Rectal smooth muscle tissue (tissue), 1 donor: Measurements from ENCODE around the gene KLC4.

Experiments used
- H3K27ac ChIP-seq: one replicate; pipeline ENCODE4 v1.7.0; 2013; ENCODE audit warnings: low read depth, low read length, inconsistent platforms
- H3K27me3 ChIP-seq: one replicate; pipeline ENCODE4 v1.7.0; 2013; ENCODE audit warnings: low read length; ENCODE audit not compliant: control insufficient read depth, insufficient read depth
- H3K36me3 ChIP-seq: one replicate; pipeline ENCODE4 v1.7.0; 2013; ENCODE audit warnings: low read length; ENCODE audit not compliant: control insufficient read depth, insufficient read depth
- H3K4me1 ChIP-seq: one replicate; pipeline ENCODE4 v1.7.0; 2013; ENCODE audit warnings: low read length; ENCODE audit not compliant: control insufficient read depth, insufficient read depth
- H3K4me3 ChIP-seq: one replicate; pipeline ENCODE4 v1.7.0; 2013; ENCODE audit warnings: low read length
- H3K9ac ChIP-seq: one replicate; pipeline ENCODE4 v1.7.0; 2013; ENCODE audit warnings: low read length

The KLC4 gene

DNA sequence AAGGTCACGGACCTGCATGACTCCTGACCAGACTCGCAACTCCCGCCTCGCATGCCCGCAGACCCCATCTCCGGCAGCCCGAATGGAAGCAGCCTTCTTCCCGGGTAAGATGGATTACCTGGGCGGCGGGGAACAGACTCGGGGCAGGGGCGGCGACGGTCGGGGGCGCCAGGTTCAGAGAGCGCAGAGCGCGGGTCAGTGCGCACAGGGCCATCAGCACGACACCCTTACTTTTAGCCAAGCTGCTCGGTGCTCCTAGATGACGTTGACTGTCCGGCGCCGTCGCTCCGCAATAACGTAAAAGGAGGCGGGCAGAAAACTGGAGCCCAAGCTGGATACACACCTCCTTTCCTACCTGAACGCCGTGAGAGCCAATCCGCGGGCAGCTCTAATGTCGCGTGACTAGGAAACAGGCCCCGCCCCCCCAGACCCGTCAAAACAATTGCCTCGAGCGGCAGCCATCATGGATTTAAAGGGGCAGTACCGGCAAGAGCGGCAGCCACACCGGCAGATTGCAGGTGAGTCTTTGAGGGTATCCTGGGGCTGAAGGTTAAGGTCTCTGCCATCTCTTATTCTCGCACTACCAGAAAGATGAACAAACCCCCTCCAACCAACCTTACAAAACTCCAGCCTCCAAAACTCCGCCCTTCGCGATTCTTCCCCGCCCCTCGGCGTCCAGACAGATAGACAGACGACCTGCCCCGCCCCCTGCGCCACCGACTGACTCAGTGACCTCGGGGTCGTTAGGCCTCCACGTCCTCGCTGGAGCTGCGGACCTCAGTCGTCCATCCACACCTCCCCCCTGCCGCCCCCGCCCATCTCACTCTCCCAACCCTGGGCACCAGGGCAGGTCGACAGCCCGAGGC is at the start of gene KLC4, which contains the start of gene MRPL2:
Gene KLC4 (plus strand): TSS at position 464 of the 866 bp plus-strand sequence. CDS start 1,705 bp downstream, outside the sequence.
Gene MRPL2 (minus strand): TSS at position 267 of the 866 bp plus-strand sequence. CDS start 53 bp downstream, at position 214.
- Histone ChIP-seq H3K4me3 (peak within 1 kb of the TSS; percentile 92), H3K4me1 (peaks cover 10% of the 10 kb centered on the region), H3K27me3 (no peaks in the 10 kb centered on the region), H3K36me3 (peaks cover 20% of the 10 kb centered on the region), H3K9ac (peak within 1 kb of the TSS; percentile 63), H3K27ac (peak within 1 kb of the TSS; percentile 91)

DNA sequence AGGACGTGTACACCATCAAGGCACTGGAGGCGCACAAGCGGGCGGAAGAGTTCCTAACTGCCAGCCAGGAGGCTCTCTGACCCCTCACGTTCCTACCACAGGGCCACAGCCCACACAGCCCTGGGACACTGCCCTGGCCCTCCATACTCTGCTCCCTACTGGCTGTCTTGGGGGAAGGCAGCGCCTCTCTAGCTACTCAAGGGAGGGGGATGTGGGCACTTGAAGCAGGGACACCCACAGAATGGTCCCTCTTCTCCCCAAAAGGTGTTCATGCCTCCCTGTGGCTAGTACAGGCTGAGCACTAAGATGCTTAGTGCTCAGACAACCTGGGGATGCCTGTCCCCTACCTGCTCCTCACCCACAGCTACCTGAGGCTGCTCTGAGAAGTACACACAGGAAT is 48.2 kb upstream of the KLC4 start:
- no peaks in the 10 kb centered on the region for H3K27me3 ChIP-seq
- H3K36me3 ChIP-seq = peaks cover 27% of the 10 kb centered on the region
- H3K4me3 ChIP-seq = no peak overlapping the region
- H3K9ac ChIP-seq = no peak overlapping the region
- H3K27ac ChIP-seq = no peak overlapping the region
- peaks cover 12% of the 10 kb centered on the region for H3K4me1 ChIP-seq

DNA sequence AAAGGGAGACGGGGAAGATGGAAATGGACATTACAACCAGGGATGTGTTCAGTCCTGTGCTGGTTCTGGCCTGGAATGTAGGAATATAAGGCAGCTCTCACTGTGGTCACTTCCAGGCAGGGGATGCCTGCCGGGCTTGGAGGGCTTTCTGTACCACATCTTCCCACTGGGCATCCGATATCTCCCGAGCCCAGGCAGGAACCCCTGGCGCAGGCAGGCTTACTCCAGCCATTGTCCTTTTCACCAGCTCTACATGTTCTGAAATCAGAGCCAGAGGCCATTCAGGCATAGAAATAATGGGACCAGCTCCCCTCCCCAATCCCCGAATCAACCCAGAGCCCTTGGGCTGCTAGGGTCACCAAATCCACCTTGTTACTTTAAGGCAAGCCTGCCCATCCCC is 47.1 kb upstream of the KLC4 start:
- Histone ChIP-seq H3K27me3 (no peaks in the 10 kb centered on the region), H3K36me3 (peaks cover 24% of the 10 kb centered on the region), H3K4me3 (peak overlapping the region; percentile 78), H3K27ac (no peak overlapping the region), H3K9ac (no peak overlapping the region), H3K4me1 (peaks cover 17% of the 10 kb centered on the region)

DNA sequence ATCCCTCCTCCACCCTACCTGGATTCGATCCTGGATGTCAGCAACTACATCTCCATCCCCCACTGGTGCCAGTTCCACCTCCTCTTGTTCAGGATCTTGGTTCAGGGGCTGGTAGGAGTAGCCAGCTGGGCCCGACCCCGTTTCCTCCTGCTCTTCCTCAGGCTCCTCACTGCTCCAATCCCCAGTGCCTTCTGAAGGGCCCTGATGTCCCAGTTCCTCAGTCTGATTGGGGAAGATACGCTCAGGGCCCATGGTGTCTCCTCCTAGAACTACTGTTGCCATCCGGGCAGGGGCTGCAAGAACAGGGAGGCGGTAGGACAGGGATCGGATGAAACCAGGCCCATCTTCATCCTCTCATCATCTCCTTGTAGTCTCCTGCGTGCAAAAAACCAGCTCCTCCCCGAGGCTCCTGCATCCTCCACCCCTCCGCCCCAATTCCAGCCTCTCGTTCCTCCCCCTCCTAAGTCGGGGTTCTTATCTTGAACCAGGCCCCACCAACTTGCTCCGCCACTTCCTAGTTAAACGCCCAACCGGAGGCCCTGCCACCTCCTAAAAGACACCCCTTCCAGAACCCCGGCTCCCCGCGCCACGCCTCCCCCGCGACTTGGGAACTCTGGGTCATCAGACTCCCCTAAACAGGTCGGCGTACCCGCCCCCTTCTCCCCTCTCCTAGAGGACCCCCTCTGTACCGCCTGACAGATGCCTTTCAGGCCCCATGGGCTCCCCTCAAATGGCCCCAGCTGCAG is 46.2 kb upstream of the KLC4 start:
- Histone ChIP-seq H3K4me3 (peak overlapping the region; percentile 78), H3K27ac (peak overlapping the region; percentile 65), H3K4me1 (peaks cover 17% of the 10 kb centered on the region), H3K9ac (peak overlapping the region; percentile 45), H3K27me3 (no peaks in the 10 kb centered on the region), H3K36me3 (peaks cover 24% of the 10 kb centered on the region)

DNA sequence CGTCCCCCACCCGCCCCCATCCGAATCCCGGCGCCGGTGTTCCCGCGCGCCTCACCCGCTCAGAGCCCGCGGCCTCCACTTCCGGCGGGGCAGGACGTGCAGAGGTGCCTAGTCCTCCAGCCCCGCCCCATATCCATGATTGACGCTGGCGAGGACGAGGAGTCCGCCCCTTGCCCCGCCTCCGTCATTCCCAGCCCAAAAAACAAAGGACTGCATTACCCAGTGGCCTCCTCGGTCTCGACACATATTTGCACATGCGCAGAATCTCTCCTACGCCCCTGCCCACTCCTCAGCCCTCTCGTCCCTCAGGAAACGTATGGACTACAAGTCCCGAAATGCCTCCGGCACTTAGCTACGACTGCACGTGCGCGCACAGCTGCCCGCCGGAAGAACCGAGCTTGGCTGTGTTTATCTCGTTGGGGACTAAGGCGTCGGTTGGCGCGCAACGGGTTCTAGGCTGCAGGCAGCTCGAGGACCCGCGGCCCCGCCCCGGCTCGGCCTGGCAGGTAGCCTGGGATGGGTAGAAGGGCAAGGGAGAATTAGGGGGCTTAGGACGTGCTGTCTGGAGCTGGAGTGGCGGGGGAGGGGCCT is 45.5 kb upstream of the KLC4 start, which contains the start of the genes KLHDC3 and MEA1:
Gene KLHDC3 (plus strand): TSS at position 407 of the 591 bp plus-strand sequence. CDS start 2,944 bp downstream, outside the sequence.
Gene MEA1 (minus strand): TSS at position 104 of the 591 bp plus-strand sequence. CDS start 133 bp downstream, outside the sequence.
- peaks cover 21% of the 10 kb centered on the region for H3K36me3 ChIP-seq
- H3K27ac ChIP-seq = peak within 1 kb of the TSS; percentile 73
- peak within 1 kb of the TSS; percentile 45 for H3K9ac ChIP-seq
- H3K27me3 ChIP-seq = no peaks in the 10 kb centered on the region
- H3K4me1 ChIP-seq = peaks cover 17% of the 10 kb centered on the region
- H3K4me3 ChIP-seq = peak within 1 kb of the TSS; percentile 89

DNA sequence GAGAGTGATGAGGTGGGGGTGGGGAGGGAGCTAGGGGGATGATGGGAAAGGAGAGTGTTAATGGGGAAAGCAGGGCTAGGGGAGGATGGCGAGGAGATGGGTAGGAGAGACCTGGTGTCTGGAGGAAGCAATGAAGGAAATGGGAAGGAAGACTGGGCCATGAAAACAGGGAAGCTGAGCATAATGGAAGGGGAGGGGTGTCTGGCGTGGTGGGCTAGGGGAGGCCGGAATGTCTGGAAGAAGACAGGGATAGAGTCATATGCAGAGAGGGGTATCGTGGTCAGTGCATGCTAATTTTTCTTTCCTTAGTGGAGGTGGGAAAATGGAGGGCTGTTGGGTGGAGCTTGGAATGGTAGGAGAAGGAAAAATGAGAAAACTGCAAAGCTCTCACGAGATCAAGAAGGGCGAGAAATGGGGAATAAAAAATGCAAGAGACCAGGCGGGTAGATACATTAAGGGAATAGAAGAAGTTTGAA is 45.0 kb upstream of the KLC4 start:
- Histone ChIP-seq H3K27me3 (no peaks in the 10 kb centered on the region), H3K9ac (no peak overlapping the region), H3K27ac (peak overlapping the region; percentile 73), H3K4me1 (peaks cover 17% of the 10 kb centered on the region), H3K4me3 (peak overlapping the region; percentile 89), H3K36me3 (peaks cover 16% of the 10 kb centered on the region)

DNA sequence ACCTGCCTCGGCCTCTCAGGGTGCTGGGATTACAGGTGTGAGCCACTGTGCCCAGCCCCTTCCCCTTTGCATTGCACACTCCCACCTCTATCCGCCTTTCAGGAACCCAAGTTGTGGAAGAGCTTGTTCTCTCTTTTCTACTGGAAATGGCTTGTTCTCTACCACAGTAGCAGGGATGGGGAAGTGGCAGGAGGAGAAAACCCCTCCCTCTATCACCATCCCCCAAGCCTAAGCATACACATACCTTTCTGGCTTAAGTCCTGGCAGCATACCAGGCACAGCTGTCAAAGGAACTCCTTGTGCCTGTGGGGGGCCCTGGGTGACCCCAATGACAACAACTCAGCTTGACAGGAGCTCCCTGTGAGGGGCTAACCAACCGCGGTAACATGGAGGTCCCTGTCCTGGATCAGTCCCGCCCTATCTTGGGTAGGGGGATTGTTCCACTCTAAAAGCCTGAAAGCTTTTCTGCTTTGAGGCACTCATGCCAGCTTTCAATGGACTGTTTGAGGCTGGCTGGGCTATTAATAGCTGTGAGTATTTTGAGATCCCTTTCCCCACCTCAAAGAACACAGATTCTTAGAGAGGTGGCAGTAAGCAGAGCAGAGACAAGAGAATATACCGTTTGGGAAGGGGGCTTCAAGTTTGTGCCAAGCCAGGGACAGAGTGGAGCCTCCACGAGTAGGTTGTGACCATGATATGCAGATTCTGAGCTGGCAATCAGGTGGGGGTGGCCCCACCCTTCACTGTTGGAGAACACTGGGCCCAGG is 43.1 kb upstream of the KLC4 start:
- H3K36me3 ChIP-seq = peaks cover 12% of the 10 kb centered on the region
- H3K27me3 ChIP-seq = no peaks in the 10 kb centered on the region
- no peak overlapping the region for H3K4me3 ChIP-seq
- H3K9ac ChIP-seq = no peak overlapping the region
- peaks cover 17% of the 10 kb centered on the region for H3K4me1 ChIP-seq
- no peak overlapping the region for H3K27ac ChIP-seq

DNA sequence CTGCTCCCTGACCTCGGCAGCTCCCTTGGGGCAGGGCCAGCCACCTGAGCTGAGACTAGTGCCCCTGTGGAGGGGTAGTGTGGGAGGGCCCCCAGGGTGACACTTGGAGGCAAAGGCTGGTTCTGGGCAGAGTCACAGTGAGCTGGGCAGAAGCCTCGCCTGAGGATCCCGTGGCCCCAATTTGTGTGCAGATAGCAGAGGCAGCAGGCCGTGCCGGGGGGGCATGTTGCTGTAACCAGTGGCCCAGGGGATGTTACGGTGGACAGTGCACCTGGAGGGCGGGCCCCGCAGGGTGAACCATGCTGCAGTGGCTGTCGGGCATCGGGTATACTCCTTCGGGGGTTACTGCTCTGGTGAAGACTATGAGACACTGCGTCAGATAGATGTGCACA is 42.5 kb upstream of the KLC4 start:
- Histone ChIP-seq H3K27ac (no peak overlapping the region), H3K4me3 (no peak overlapping the region), H3K36me3 (peaks cover 12% of the 10 kb centered on the region), H3K9ac (no peak overlapping the region), H3K4me1 (peaks cover 17% of the 10 kb centered on the region), H3K27me3 (no peaks in the 10 kb centered on the region)

DNA sequence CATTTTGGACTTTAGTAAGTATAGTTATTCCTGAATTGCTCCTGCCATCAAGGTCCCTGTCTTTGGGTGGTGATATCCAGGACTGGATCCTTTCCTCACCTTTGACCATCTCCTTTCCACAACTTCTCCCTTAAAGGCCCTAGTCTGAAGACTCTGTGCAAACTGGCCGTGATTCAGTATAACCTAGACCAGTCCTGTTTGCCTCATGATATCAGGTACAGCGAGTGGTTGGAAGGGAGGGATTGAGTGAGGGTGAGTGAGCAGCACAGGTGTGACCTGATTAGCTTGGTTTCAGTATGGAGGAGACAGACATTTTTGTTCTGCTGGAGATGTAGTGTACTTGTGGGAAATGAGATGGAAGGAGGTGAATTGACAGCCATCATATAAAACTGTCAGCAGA is 40.3 kb upstream of the KLC4 start:
- Histone ChIP-seq H3K4me3 (no peak overlapping the region), H3K9ac (no peak overlapping the region), H3K4me1 (peaks cover 10% of the 10 kb centered on the region), H3K27me3 (no peaks in the 10 kb centered on the region), H3K27ac (no peak overlapping the region), H3K36me3 (peaks cover 12% of the 10 kb centered on the region)

DNA sequence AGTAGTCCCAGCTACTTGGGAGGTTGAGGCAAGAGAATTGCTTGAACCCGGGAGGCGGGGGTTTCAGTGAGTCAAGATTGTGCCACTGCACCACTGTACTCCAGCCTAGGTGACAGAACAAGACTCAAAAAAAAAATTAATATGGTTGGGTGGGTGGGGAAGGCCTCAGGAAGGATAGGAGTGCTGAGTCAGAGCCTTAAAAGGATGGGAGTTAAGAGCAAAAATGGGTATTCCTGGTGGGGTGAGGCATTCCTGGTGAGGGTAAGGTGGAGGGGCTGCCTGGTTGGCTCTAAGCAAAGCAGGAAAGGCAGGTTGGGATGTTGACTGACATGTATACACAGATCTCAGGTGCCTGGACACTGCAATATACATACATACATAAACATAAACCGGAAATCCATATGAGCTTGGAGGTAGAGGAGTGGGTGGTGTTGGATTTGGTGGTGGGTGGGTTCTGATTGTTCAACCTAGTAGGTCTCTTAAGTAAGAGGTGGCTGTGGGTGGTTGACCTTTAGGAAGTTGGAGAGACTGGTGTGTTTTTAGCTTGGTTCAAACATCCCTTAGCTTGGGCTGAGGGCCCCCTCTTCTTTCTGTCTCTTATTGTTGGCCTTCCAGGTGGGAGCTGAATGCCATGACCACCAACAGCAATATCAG is 39.3 kb upstream of the KLC4 start:
- Histone ChIP-seq H3K9ac (no peak overlapping the region), H3K36me3 (peaks cover 12% of the 10 kb centered on the region), H3K4me1 (peaks cover 5% of the 10 kb centered on the region), H3K4me3 (no peak overlapping the region), H3K27me3 (no peaks in the 10 kb centered on the region), H3K27ac (no peak overlapping the region)

DNA sequence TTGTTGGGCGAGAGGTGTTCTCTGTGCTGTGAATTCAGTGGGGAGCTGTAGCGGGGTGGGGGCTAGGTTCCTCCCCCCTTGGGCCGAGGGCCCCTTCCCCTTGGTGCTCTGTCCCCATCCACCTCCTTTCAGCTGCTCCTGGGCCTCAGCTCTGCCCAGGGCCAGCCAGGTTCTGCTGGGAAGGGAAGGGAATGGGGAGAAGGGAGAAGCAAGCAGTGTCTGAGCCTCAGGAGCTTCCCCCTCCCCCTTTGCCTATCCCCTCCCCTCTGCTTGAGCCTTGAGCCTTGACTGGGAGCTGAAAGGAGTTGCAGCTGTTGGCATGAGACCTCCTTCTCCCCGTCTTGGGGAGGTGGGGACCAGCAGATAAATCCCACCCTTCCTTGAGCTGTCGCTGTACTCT is 38.6 kb upstream of the KLC4 start:
- Histone ChIP-seq H3K27ac (peak overlapping the region; percentile 77), H3K4me1 (peaks cover 5% of the 10 kb centered on the region), H3K36me3 (peaks cover 12% of the 10 kb centered on the region), H3K4me3 (peak overlapping the region; percentile 93), H3K9ac (no peak overlapping the region), H3K27me3 (no peaks in the 10 kb centered on the region)
